ENCODE results near the gene SLC6A6.

DNA sequence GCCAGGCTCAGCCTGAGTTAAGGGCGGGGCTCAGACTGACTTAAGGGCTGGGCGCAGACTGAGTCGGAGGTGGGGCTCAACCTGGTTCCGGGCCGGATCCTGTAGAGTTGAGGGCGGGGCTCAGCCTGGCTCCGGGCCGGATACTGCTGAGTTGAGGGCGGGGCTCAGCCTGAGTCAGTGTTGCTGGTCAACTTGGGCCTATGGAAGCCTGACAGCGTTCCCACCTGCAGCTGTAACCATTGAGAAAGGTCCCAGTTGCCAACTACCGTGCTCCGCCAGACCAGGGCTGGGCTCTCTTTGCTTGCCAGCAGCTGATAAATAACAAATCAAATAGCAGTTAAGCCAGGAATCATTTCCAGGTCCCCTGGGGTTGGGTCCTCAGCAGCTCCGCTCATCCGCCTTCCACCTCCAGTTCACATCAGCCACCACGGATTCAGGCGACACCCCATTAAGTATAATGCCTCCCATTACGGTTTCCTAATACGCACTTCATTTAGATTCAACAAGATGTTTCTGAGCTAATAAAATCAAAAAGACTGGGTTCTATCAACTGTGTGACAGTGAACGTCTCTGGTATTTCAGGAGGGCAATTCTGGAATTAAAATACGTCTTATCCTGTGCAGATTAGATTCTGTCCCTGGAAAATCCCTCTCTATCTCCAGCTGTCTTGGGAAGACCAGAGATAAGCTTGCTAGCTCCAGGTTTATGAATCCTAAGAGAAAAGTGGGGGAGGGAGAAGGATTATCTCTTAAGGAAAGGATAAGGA, 130.5 kb downstream of the SLC6A6 start:
- TF ChIP-seq, protein P1, sequence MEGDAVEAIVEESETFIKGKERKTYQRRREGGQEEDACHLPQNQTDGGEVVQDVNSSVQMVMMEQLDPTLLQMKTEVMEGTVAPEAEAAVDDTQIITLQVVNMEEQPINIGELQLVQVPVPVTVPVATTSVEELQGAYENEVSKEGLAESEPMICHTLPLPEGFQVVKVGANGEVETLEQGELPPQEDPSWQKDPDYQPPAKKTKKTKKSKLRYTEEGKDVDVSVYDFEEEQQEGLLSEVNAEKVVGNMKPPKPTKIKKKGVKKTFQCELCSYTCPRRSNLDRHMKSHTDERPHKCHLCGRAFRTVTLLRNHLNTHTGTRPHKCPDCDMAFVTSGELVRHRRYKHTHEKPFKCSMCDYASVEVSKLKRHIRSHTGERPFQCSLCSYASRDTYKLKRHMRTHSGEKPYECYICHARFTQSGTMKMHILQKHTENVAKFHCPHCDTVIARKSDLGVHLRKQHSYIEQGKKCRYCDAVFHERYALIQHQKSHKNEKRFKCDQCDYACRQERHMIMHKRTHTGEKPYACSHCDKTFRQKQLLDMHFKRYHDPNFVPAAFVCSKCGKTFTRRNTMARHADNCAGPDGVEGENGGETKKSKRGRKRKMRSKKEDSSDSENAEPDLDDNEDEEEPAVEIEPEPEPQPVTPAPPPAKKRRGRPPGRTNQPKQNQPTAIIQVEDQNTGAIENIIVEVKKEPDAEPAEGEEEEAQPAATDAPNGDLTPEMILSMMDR (IDR thresholded peaks at IDR 0.05): no peak
- no peak for TF ChIP-seq POLR2A (IDR thresholded peaks at IDR 0.05)

All from lower leg skin (tissue), 3 donors.